HL-60/S4 treated with retinoic acid at 250 ng/mL for 4 days and 3 days (cell line): ENCODE data around the gene SIX4.
"Not testable (repeated sequence)": the region's sequence is repeated elsewhere in the genome, so short reads cannot be mapped to it uniquely, and the experiment has no call there.

Source experiments
- in situ Hi-C: fragments of 300-500 bp; cut with MboI; formaldehyde crosslinking; loops from 2 replicates; pipeline ENCODE4 v1.7.0; 2022; ENCODE audit warnings: low sequenced_read_pairs

Gene SIX4

GRCh38 chr14:60723907-60724618 lies at the start of gene SIX4:
Gene SIX4 (minus strand): TSS chr14:60724351. CDS start chr14:60724074, 277 bp downstream.
- in situ Hi-C loops: no loop called here

- in situ Hi-C loops: no loop called here
Measured at GRCh38 chr14:60773558-60773957, 49.4 kb upstream of the SIX4 start.

- in situ Hi-C loops: no loop called here
Measured at GRCh38 chr14:60771117-60771516, 47.0 kb upstream of the SIX4 start.

- in situ Hi-C loops: no loop called here
Measured at GRCh38 chr14:60768602-60769001, 44.5 kb upstream of the SIX4 start.

- in situ Hi-C loops: no loop called here
Measured at GRCh38 chr14:60760644-60761364, 36.7 kb upstream of the SIX4 start.

GRCh38 chr14:60760209-60760608 lies 36.1 kb upstream of the SIX4 start:
- in situ Hi-C loops: no loop called here

GRCh38 chr14:60758885-60759284 lies 34.7 kb upstream of the SIX4 start:
- in situ Hi-C loops: no loop called here

- in situ Hi-C loops: no loop called here
Measured at GRCh38 chr14:60757567-60758002, 33.4 kb upstream of the SIX4 start.

GRCh38 chr14:60756847-60757246 lies 32.7 kb upstream of the SIX4 start:
- in situ Hi-C loops: no loop called here

GRCh38 chr14:60753264-60754119 lies 29.3 kb upstream of the SIX4 start:
- in situ Hi-C loops: no loop called here

GRCh38 chr14:60744566-60744965 lies 20.4 kb upstream of the SIX4 start:
- in situ Hi-C loops: no loop called here

GRCh38 chr14:60738843-60739508 lies 14.8 kb upstream of the SIX4 start:
- in situ Hi-C loops: no loop called here

- in situ Hi-C loops: no loop called here
Measured at GRCh38 chr14:60736494-60736893, 12.3 kb upstream of the SIX4 start.

- in situ Hi-C loops: no loop called here
Measured at GRCh38 chr14:60735416-60735815, 11.3 kb upstream of the SIX4 start.

- in situ Hi-C loops: no loop called here
Measured at GRCh38 chr14:60734465-60735242, 10.5 kb upstream of the SIX4 start, which contains the start of gene MNAT1. Gene MNAT1 (plus strand): TSS chr14:60734761. CDS start chr14:60734863, 102 bp downstream.

- in situ Hi-C loops: no loop called here
Measured at GRCh38 chr14:60732840-60733483, 8.8 kb upstream of the SIX4 start.

- in situ Hi-C loops: not testable (repeated sequence)
Measured at GRCh38 chr14:60731291-60731690, 7.1 kb upstream of the SIX4 start.

- in situ Hi-C loops: no loop called here
Measured at GRCh38 chr14:60723116-60723906, 840 bp downstream of the SIX4 start.
